WI38 (cell line): ENCODE results near the gene NARF.
A peak's percentile ranks its signal among the peaks of the same experiment; 100 is the strongest.
"Not testable (repeated sequence)": the region's sequence is repeated elsewhere in the genome, so short reads cannot be mapped to it uniquely, and the experiment has no call there.

Source experiments
- H3K4me3 ChIP-seq: 2 replicates; pipeline ENCODE4 v1.5.1; 2011; ENCODE audit warnings: low read depth, mild to moderate bottlenecking, control low read depth, low read length
- TF ChIP-seq, protein P1 (sequence below): IDR thresholded peaks from 2 replicates; pipeline ENCODE4 v1.5.1; 2012; ENCODE audit warnings: low read depth, mild to moderate bottlenecking, control low read depth, low read length

The NARF gene

DNA sequence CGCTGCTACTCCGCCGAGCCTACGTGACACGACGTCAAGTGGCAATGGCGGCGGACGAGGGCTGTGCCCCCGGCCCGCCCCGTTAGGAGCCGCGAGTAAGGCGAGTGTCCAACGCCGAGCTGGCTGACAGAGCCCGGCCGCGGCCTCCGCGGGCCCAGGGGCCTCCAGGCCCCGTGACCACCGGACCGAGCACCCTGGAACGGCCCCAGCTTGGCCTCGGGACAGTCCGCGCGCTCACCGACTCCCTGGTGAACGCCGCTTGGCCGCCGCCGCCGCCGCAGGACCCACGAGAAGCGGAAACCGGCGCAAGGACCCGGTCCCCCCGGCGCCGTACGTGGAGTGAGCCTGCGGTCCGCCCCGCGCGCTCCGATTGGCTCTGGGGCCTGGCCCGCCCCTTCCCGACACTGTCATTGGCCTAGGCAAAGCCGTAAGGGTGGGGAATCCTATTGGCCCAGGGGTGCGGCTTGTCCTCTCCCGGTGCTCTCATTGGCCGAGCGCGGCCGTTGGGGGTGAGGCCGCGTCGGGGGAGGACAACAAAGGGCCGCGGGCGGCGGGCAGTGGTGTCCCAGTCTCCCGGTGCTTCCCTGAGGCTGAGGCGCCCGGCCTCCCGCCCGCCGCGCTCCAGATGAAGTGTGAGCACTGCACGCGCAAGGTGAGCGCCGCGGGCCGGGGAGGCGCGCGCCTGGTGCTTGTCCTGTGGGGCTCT, at the start of gene NARF:
Gene NARF, plus strand, starts transcription at position 563 of the 706 bp plus-strand sequence. Its CDS starts 63 bp downstream, at position 626.
- TF ChIP-seq, protein P1, sequence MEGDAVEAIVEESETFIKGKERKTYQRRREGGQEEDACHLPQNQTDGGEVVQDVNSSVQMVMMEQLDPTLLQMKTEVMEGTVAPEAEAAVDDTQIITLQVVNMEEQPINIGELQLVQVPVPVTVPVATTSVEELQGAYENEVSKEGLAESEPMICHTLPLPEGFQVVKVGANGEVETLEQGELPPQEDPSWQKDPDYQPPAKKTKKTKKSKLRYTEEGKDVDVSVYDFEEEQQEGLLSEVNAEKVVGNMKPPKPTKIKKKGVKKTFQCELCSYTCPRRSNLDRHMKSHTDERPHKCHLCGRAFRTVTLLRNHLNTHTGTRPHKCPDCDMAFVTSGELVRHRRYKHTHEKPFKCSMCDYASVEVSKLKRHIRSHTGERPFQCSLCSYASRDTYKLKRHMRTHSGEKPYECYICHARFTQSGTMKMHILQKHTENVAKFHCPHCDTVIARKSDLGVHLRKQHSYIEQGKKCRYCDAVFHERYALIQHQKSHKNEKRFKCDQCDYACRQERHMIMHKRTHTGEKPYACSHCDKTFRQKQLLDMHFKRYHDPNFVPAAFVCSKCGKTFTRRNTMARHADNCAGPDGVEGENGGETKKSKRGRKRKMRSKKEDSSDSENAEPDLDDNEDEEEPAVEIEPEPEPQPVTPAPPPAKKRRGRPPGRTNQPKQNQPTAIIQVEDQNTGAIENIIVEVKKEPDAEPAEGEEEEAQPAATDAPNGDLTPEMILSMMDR = no peak
- peak within 1 kb of the TSS; percentile 85 for H3K4me3 ChIP-seq

DNA sequence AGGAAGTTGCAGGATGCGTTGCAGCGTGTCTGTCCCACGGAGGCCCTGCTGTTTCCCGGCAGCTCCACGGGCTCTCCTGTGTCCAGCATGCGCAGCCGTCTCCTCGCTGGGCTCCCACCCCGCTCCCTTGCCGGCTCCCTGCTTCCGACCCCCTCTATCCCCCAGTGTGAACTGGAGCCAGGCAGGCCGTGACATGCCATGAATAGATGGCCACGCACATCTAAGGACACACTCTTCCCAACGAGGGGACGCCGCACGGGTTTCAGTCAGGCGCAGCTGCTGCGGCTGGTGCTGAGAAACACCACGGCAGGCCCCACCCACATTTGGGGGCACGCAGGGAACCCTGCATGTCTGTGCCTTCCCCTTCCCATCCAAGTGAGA, 49.6 kb upstream of the NARF start:
- H3K4me3 ChIP-seq = no peak overlapping the region
- TF ChIP-seq, protein P1 = no peak

DNA sequence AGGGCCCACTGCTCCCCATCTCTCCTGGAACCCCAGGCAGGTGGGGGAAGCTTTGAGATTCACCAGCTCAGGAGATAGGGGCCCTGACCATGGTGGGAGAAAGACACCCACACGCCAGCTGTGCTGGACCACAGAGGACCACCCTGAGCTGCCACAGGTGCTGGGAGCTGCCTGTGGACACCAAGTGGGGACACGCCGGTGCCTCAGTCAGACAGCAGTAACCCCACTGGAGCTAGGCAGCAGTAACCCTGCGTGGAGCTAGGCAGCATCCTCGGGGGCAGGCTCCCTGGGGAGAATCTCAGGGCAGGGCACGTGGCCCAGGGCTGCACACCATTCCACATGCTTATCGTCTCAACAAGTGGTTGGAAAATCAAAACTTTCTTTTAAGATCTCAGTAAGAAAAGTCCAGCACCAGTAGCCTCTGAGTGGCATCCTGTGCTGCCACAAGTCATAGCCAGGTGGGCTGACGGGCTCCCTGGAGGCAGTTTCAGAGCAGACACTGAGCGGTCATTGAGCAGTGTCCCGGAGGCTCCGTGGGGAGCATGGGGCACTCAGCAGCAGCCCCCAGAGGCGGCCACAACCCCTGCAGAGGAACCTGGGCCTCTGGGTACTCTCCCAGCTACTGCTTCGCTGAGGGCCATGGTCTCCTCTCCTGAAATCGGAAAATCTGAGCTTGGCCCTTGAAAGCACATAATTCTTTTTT, 48.4 kb upstream of the NARF start:
- TF ChIP-seq, protein P1 = no peak
- no peak overlapping the region for H3K4me3 ChIP-seq

DNA sequence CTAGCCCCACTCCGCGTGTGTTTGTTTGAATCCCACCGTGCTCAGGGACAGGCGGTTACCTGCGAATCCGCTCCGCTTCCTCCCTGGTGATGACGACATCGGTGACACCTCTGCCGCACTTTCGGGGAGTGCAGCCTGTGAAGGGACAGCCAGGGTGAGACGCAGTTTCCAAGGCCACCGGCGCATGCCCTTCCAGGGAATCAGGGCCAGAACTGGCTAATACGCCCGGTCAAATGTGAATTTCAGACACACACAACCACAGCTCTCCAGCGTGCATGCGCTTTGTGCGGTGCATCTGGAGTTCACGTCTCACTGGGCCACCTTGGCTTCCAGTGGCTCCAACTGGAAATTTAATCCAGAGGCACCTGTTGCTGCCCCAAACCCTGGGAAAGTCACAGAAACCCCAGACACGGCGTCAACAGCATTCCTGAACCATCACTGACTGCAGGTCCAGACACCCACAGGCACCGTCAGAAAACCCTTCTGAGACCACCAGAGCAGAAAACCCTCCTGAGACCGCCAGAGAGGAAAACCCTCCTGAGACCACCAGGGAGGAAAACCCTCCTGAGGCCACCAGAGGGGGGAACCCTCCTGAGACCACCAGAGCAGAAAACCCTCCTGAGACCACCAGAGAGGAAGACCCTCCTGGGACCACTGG, 47.0 kb upstream of the NARF start:
- TF ChIP-seq, protein P1 = no peak

DNA sequence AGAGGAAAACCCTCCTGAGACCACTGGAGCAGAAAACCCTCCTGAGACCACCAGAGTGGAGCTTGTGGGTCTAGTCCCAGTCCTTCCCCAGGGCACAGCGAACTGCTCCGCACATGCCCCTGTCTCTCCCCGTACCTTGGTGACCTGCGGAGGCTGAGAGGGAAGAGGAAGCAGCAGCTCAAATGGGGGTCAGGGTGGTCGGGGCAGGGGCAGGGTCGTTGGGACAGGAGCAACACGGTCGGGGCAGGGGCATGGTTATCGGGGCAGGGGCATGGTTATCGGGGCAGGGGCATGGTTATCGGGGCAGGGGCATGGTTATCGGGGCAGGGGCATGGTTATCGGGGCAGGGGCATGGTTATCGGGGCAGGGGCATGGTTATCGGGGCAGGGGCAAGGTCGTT, 46.5 kb upstream of the NARF start:
- H3K4me3 ChIP-seq = not testable (repeated sequence)

More for the DNA sequence above, 47.0 kb upstream of the NARF start:
- no peak overlapping the region for H3K4me3 ChIP-seq

DNA sequence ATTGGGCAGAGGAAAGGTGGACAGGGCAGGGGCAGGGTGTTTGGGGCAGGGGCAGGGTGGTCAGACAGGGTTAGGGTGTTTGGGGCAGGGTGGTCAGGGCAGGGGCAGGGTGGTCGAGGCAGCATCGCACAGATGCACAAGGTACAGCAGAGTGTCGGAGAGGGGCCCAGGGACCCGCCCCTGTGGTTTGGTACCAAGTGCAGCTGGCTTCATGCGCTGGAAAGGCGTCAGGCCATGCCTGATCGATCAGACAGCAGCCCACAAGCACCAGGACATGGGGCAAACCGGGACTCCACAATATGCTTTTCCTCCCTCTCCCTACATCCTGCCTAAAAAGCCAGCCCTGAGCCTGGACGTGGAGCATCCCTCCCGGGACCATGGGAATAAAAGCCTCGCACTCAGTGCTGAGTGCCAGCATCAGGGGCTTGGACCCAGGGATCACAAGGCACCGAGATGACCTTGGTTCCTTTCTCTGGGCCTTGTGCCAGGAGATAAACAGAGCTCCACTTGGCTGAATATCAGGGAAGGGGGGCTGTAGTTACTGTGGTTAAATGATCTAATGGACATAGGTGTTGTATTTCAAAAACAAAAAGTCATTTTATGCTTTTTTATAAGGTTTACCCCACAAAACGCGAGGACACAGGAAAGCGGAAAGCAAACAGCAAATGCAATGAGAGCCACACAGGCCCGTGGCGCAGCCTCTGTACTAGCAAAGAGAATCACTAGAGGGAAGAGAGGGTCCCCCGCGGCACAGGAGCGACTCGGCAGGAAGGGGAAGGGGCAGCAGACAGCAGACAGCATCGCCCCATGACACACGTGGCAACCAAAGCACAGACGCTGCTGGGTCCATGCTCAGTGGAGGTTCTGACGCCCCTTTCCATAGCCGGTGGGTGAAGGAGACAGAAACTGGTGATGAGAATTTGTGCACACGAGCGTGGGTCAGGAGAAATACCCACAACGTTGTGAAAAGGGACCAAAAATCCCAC, 45.7 kb upstream of the NARF start:
- TF ChIP-seq, protein P1 = no peak
- H3K4me3 ChIP-seq = no peak overlapping the region
